HG03575 (cell line): ENCODE results near the gene PRX.
"Not testable (repeated sequence)": the region's sequence is repeated elsewhere in the genome, so short reads cannot be mapped to it uniquely, and the experiment has no call there.

Source experiments
- ATAC-seq: cut with Tn5 transposase; IDR thresholded peaks from one replicate; pipeline ENCODE4 v1.9.1; 2021; ENCODE audit not compliant: unreplicated experiment, insufficient number of reproducible peaks, low FRiP score; ENCODE audit errors: extremely low read depth

PRX gene

DNA sequence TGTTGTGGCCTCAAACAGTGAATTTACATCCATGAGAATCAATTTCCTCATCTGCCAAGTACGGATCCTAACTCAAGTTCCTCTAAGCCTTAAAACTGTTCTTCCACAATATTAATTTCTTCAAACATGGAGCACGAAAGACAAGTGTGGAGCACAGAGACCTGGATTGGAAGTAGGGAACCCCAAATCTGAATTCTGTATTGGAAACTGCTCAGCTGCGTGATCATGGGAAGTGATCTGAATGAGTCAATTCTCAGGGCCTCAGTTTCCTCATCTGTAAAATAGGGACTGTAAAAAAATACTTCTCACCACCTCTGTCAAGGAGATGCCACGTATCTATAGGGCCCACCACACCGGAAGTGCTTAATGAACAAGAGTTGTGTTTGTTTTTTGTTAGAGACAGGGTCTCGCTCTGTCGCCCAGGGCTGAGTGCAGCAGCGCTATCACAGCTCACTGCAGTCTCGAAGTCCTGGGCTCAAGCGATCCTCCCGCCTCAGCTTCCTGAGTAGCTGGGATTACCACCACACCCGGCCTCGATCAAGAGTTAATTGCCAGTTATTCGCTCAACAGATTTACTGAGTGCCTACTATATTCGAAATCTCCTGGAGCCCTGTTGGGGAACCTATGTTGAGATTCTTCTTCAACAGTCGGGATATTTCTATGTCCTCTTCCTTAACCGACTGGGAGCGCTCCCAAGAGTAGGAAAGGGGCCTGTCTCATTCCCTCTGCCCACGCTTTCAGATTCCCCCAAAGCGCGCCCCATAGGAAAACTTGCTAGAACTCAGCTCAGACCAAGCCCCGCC lies 29.4 kb upstream of the PRX start:
- ATAC-seq, result no peak

DNA sequence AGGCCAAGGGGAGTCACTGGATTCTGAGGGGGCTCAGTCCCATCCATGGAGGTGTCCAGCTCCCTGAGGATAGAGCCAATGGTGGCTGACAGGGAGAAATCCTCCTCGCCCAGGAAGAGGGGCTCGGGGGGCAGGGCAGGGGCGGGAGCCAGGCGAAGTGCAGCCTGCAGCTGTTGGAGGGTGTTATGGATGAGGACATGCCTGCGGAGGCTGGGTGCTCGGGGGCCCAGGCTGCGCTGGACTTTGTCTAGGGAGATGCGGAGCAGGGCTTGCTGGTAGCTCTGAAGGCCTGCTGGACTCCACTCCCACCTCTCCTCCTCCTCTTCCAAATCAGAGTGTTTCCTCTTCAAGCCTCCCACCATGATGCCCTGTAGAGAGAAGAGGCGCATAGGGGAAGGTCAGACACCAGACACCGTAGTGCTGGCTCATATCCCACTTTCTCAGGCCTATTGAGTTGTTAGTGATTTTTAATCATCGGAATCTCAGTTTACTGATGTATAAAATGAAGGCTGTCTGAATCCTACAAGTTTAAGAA lies 28.6 kb upstream of the PRX start:
- no peak for ATAC-seq

DNA sequence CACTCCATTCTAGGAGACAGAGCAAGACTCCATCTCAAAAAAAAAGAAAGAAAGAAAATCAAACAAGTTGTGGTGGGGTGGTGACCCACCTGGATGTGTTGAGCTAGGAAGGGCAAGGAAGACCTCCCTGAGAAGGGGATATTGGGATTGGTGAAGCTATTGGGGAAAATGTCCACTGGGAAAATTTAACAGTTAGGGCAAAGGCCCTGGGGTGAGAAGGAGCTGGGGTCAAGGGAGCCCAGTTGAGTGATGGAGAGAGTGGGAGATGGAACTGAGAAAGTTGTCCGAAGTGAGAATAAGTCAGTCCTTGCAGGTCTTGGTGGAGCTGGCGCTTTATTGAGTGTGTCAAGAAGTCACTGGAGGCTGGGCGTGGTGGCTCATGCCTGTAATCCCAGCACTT lies 25.1 kb upstream of the PRX start:
- no peak for ATAC-seq

DNA sequence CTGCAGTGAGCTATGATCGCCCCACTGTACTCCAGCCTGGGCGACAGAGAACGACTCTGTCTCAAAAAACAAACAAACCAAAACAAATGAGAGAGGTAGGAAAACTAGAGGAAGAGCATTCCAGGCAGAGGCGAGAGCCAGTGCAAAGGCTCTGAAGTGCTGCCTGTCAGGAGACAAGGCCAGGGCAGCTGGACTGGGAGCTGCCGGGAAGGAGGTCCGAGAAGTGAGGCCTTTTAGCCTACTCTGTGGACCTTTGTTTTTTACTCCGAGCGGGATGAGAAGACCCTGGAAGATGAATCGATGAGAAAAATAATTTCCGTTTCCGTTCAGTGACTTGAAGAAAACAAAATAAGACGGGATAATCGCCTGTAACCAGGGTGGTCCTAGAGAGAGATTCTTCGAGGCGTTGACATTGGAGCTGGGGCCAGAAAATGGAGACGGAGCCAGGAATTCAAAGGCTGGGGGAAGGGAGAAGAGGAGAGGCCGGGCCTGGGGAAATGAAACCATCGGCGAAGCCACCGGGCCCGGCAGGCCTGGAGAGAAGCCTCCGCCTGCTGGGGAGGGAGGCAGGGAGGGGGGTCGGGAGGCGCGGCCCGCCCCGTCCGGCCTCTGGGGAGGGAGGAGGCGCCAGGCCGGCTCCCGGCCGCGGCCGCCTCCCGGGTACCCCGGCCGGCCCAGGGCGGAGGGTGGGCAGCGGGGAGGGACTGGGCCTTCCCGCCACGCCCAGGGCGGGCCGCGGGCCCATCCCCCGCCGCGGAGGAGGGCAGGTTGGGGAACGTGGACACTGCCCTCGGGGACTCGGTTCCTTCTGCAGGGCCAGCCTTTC lies 20.4 kb upstream of the PRX start:
- no peak for ATAC-seq

DNA sequence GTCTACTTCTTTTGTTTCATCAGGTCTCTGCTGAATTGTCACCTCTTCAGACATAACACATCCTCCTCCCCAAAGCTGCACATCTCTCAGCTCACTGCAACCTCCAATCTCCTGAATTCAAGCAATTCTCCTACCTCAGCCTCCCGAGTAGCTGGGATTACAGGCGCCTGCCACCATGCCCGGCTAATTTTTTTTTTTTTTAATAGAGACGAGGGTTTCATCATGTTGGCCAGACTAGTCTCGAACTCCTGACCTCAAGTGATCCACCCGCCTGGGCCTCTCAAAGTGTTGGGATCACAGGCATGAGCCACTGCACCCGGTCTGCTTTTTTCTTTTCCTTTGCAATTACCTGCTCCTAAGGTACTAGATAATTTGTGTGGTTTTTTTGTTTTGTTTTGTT lies 19.6 kb upstream of the PRX start:
- not testable (repeated sequence) for ATAC-seq

DNA sequence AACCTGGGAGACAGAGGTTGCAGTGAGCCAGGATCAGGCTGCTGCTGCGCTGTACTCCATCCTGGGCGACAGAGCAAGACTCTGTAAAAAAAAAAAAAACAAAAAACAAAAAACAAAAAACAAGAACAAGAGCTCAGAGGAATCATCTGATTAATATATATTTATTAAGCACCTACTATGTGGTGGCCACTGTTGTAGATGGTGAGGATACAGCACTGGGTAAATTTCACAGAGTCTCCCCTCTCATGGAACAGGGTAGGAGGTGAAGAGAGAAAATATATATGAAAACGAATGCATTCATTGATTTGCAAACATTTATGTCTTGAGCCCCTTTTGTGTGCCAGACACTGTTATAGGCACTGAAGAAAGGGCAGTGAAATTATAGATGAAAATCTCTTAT lies 18.5 kb upstream of the PRX start:
- no peak for ATAC-seq

DNA sequence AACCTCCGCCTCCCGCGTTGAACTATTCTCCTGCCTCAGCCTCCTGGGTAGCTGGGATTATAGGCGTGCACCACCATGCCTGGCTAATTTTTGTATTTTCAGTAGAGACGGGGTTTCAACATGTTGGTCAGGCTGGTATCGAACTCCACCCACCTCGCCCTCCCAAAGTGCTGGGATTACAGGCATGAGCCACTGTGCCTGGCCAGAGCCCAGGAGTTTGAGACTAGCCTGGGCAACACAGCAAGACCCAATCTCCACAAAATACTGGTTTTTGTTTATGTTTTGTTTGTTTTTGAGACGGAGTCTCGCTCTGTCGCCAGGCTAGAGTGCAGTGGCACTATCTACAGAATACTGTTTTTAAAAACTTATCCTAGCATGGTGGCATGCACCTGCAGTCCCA lies 17.1 kb upstream of the PRX start:
- not testable (repeated sequence) for ATAC-seq

DNA sequence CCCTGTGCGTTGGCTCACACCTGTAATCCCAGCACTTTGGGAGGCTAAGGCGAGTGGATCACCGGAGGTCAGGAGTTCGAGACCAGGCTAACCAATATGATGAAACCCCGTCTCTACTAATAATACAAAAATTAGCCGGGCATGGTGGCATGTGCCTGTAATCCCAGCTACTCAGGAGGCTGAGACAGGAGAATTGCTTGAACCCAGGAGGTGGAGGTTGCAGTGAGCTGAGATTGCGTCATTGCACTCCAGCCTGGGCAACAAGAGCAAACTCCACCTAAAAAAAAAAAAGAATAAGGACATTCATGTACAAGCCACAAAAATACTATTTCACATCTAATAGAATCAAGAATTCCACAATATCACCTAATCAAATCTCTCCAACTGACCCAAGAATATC lies 15.0 kb upstream of the PRX start:
- not testable (repeated sequence) for ATAC-seq

DNA sequence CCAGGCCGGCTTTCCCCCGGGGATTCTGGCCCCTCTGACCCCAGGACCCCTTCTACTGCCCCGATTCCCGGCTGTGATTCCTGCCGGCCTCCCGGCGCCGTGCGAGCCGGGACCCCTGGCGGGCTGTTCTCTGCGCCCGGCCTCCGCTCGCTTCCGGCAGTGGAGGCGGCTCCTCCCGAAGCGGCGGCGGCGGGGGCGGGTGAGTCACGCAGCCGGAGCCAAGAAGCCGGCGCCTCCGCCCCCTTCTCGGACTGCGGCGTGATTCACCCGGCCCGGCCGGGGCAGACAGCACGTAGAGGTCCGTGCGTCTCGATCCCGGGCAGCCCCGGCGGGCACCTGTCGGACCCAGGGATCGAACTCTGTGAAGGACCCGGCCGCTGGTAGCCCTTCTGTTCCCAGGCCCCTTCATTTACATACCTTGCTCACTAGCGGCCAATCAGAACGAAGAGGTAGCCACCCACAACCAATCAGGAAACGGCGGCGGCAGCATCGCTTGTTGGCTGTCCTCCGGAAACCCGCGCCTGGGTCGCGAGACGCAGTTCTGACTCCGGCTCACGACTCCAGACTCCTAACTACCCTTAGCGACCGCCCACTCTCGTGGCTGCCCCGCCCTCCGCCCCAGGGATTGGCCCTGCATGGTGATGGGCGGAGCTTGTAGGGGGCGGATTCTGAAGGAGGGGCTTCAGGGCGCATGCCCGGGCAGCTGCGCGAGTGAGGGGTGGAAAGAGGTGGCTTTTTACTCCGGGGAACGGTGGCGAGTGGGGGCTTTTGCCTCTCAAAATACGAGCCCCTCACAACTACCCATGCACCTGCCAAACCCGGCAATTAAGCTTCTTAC lies 12.5 kb upstream of the PRX start, which contains the start of gene SERTAD1:
Gene SERTAD1 (minus strand): TSS at position 543 of the 838 bp plus-strand sequence. CDS start 2,446 bp downstream, outside the sequence.
- no peak for ATAC-seq

DNA sequence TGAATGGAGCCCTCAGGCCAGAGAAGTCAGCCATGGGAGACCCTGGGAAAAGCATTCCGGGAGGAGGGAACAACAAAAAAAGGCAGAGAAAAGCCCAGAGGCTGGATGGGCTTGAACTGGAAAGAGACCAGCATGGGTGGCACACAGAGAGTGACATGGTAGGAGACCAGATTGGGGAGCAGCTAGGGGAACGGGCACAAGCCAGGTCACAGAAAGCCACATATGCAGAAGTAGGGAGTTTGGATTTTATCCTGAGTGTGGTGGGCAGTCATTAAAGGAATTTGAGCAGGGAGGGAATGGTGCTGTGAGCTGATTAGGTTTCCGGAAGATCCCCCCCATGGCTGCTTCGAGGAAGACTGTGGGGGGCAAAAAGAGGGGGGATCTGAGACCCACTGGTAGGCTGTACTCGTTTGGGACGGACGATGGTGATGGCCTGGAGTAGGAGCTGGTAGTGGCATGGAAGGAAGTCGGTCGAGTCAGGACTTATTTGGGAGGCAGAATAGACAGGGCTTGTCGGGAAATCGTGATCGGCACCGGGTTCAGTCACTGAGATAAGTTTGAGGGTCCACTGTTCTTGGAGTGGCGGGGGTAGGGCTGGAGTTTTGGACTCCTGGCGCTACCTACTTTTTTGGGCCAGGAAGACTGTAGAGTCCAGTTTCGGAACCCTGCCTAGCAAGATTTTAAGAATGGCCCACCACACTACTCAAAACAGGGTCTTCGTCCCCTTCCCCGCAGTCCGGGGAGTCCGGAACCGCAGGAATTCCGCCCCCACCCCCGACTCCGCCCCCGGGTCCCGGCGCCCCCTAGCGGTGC lies 11.7 kb upstream of the PRX start:
- ATAC-seq, result no peak

DNA sequence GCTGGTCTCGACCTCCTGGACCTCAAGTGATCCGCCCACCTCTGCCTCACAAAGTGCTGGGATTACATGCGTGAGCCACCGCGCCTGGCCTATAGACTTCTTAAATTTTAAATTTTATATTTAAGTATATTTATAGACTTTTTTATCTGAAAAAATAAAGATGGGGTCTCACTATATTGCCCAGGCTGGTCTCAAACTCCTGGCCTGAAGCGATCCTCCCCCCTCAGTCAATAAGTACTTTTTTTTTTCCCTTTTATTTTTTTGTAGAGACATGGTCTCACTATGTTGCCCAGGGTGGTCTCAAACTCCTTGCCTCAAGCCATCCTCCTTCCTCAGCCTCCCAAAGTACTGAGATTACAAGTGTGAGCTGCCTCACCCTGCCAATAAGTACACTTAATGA lies 10.8 kb upstream of the PRX start:
- ATAC-seq, result no peak

DNA sequence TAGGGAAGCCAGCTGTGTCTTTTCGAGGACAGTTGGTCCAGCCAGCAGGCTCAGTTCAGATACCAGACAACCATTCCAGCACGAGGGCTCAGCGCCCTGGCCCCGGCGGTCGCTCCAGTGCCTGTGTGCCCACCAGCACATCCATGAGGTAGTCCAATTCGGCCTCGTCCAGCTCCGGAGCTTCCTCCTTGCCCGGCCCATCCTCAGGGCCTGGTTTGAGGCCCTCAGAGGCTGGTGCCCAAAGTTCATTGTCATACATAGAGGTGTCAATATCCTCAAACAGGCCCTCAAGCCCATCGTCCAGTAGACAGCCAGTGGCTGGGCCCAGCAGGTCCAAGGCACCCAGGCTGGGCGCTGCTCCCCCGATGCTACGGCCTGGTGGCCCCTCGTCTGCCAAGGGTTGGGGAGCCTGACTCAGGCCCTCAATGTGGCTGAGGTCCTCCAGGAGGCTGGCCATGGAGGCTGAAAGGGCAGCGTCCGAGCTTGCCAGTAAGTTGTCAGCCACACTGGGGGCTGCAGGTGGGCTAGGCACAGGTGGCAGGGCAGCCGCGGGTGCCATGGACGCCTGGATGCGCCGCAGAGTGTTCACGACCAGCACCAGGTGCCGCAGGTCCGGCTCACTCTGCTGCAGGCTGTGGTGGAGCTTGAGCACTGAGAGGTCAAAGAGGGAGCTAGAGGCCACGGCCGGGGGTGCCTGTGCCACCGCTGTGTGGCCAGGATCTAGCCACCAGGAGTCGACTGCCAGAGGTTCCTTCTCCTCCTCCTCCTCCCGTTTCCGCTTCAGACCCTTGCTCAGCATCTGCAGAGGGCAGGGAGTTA lies 9.8 kb upstream of the PRX start:
- ATAC-seq, result no peak

DNA sequence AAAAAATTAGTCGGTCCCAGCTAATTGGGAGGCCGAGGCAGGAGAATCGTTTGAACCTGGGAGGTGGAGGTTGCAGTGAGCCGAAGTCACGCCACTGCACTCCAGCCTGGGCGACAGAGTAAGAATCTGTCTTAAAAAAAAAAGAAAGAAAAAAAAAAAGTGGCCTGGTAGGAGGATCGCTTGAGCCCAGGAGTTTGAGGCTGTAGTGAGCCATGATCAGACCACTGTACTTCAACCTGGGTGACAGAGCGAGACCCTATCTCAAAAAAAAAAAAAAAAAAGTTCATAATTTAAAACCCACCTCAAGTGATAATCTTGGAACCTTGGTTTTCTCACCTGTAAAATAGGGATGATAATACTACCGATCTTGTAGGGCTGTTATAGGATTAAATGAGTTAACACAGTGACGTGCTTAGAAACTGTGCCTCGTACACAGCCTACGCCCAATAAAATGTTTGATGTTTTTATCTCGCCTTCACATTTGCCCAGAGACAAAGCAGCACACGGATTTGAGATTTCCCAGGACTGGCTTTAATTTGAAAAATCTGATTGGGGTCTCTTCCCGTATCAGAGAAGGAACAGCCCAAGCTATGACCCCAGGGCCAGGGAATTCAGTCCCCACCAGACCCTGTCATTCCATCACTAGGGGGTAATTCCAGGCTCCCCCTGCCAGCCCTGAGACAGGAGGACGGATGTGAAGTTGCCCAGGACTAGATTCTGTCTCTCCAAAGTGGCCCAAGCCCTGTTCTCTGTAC lies 9.0 kb upstream of the PRX start:
- ATAC-seq, result no peak

DNA sequence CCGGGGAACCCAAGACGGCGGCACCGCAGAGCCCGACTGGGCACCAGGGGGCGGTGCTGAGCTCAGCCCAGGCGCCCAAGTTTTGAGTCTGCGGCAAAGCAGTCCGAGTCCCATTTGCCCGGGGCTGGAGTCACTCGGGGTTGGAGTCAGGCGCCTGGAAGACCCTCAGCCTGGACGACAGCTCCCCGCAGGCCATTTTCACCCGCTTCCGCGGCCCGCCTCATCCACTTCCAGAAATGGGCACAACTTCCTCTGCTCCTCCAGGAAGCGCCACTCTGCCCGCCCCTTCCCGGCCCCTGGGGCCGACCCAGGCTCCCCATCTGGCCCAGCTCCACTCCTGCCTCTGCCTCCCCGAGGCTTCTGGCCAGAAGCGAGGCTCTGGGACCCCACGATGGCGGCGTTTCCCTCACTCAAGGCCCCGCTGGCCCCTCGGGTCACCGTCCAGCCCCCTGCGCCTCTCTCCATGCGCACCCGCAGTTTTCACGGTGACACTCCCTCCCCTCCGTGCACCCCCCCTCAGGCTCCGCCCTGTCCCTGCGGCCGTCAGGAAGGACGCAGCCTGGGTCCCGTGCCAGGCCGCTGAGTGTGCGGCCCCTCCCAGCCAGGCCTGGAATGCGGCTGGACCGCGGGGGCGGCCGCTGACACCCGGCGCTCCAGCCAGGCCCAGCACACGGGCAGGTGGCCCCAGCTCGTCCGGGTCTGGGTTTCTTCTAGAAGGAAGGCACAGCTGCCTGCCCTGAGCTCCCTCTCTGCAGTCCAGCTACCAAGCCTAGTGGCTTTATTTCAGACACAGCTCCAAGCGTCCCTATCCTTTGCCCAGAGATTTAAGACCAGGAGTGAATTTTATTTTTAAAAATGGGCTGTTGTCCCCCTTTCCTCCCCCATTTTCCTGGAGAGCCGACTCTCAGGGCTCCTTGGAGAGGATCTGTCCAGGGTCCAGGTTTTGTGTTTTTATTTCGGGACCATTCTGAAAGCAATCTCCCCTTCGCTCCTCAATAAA lies 7.9 kb upstream of the PRX start:
- no peak for ATAC-seq

DNA sequence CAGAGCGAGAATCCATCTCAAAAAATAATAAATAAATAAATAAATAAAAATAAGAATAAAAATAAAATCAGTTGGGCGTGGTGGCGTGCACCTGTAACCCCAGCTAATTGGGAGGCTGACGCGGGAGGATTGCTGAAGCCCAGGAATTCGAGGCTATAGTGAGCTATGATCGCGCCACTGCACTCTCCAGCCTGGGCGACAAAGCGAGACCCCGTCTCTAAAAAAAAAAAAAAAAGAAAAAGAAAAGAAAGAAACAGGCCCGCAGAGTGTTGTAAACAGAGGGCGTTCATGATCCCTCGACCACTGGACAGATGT lies 7.2 kb upstream of the PRX start:
- ATAC-seq, result no peak

DNA sequence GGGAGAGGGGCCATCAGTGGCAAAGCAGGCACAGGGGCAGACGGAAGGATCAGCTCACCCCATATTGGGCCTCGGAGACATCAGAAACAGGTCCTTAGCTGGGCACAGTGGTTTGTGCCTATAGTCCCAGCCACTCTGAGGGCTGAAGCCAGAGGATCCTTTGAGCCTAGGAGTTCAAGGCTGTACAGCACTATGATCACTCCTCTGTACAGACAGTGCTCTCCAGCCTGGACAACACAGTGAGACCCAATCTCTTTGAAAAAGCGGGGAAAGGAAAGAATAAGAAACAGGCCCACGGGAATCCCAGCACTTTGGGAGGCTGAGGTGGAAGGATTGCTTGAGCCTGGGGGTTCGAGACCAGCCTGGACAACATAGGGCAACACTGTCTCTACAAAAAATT lies 6.6 kb upstream of the PRX start:
- no peak for ATAC-seq
